ENCODE data around the gene NVL.
"Not testable (repeated sequence)": the region's sequence is repeated elsewhere in the genome, so short reads cannot be mapped to it uniquely, and the experiment has no call there.

The NVL gene

DNA sequence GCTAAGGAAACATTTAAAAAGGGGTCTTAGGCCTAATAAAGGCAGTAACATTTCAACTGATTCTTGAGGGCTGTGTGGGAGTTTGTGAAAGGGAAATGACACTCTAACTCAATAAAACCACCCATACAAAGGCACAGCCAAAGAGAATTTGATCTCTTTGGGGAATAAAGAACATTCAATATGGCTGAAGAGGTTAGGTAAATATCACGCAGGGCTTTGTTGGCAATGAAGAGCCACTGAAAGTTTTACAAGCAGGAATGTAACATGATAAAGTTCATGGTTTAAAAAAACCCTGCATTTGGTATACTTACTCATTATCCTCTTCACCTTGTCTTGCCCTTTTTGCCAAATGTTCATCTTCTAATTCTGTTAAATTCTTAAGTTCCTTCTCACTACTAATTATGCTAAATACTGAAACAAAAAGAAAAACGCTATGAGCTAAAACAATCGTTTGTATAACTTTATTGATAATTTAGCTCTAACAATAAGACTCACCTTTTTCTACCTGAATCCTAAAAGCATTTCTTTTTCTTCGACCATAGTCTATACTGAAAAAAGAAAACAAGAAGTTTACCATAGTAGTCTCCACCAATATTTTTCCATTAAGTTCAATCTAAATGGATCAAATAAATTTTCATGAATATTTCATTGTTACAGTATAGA is 12.5 kb downstream of the NVL start:
- H3K27ac ChIP-seq = peak overlapping the region; percentile 84

DNA sequence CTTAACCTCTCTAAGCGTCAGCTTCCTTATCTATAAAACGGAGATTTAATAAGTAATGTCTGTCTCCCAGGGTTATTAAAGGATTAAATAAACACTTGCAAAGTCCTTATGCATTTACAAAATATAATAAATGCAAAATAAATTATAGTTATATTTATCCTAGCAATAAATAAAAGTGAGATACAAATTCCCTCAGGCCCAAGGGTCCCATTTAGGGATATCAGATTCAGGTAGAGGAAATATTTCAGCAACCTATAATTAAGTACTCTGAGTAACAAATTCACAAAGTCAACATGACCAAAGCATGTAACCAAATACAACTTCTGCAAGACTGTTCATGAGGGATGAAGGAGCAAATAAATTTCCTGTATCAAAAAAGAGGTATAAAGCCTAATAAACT is 17.9 kb downstream of the NVL start:
- TF ChIP-seq ZFX (IDR thresholded peaks at IDR 0.05; ENCODE audit: borderline replicate concordance) = no peak
- TF ChIP-seq, protein P1, sequence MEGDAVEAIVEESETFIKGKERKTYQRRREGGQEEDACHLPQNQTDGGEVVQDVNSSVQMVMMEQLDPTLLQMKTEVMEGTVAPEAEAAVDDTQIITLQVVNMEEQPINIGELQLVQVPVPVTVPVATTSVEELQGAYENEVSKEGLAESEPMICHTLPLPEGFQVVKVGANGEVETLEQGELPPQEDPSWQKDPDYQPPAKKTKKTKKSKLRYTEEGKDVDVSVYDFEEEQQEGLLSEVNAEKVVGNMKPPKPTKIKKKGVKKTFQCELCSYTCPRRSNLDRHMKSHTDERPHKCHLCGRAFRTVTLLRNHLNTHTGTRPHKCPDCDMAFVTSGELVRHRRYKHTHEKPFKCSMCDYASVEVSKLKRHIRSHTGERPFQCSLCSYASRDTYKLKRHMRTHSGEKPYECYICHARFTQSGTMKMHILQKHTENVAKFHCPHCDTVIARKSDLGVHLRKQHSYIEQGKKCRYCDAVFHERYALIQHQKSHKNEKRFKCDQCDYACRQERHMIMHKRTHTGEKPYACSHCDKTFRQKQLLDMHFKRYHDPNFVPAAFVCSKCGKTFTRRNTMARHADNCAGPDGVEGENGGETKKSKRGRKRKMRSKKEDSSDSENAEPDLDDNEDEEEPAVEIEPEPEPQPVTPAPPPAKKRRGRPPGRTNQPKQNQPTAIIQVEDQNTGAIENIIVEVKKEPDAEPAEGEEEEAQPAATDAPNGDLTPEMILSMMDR (IDR thresholded peaks at IDR 0.05) = no peak

More for the DNA sequence above, 12.5 kb downstream of the NVL start:
- no peak for TF ChIP-seq ZFX (IDR thresholded peaks at IDR 0.05; ENCODE audit: borderline replicate concordance)
- TF ChIP-seq, protein P1 (IDR thresholded peaks at IDR 0.05) = no peak

DNA sequence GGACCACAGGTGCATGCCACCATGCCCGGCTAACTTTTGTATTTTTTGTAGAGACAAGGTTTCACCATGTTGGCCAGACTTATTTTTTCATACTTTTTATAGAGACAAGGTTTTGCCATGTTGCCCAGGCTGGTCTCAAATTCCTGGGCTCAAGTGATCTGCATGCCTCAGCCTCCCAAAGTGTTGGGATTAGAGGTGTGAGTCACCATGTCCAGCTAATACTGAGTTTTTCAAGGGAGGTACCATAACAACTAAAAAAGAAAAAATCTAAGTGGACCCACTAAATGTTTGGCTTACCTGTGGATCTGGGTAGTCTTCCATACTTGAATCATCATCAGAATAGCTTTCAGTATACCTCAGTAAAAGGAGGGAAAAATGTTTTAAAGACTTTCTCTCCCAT is 18.5 kb downstream of the NVL start:
- H3K27ac ChIP-seq = not testable (repeated sequence)

More for the DNA sequence above, 17.9 kb downstream of the NVL start:
- no peak overlapping the region; the same call in 1 of the 2 replicates for H3K27ac ChIP-seq

DNA sequence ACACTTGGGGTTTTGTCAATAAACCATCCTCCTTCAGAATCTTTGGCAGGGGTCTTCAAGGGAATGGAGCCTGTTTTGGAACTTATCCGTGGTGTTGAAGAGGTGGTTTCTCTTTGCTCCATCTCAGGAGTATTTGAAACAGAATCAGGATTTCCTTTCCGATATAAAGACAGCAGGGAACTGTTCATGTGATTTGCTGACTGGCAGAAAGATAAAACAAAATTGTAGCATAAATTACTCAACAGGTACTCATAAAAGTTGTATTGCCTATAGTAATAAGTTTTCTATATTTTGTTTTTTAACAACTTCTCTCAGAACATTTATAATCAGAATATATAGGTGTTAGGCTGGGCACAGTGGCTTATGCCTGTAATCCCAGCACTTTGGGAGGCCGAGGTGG is 21.9 kb downstream of the NVL start:
- no peak overlapping the region for H3K27ac ChIP-seq
- no peak for TF ChIP-seq ZFX (IDR thresholded peaks at IDR 0.05; ENCODE audit: borderline replicate concordance)
- TF ChIP-seq, protein P1 (IDR thresholded peaks at IDR 0.05) = no peak

DNA sequence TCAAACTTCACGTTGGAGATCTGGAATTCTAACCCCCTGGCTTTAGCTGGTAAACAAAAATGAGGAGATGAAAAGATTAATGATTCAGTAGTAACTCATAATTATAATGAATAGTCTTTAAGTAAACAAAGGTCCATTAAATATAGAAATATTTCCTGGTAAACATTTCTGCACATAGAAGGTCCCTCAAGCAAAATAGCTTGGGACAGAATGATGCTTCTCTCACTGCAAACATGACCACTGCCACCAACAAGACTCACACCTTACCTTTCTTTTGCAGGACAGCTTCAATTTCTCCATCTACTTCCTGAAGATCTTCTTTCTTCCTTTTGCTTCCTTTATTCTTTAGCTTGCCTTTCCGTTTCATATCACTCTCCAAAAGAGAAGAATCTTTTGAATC is 25.2 kb downstream of the NVL start:
- TF ChIP-seq, protein P1 (IDR thresholded peaks at IDR 0.05) = no peak
- no peak for TF ChIP-seq ZFX (IDR thresholded peaks at IDR 0.05; ENCODE audit: borderline replicate concordance)
- H3K27ac ChIP-seq = peak overlapping the region; percentile 67

DNA sequence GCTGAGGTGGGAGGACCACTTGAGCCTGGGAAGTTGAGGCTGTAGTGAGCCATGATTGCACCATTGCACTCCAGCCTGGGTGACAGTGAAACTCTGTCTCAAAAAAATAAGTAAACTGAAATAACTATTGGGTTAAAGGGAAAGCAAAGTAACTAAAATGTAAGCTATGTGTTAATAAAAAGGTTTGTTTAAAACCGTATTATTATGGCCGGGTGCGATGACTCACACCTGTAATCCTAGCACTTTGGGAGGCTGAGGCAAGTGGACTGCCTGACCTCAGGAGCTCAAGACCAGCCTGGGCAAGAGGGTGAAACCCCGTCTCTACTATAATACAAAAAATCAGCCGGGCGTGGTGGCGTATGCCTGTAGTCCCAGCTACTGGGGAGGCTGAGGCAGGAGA is 27.0 kb downstream of the NVL start:
- H3K27ac ChIP-seq = no peak overlapping the region

DNA sequence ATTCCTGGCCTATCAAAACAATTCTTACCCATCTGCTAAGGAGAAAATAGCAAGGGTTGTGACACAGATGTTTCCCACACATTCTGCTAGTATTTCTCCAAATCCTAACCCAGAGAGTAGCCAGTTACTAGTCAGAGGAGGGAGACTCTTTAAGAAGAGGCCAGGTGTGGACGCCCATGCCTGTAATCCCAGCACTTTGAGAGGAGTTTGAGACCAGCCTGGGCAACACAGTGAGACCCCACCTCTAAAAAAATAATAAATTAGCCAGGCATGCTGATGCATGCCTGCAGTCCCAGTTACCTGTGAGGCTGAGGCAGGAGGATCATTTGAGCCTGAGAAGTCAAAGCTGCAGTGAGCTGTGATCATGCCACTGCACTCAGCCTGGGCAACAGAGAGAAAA is 28.6 kb downstream of the NVL start:
- TF ChIP-seq, protein P1 (IDR thresholded peaks at IDR 0.05) = no peak
- no peak for TF ChIP-seq ZFX (IDR thresholded peaks at IDR 0.05; ENCODE audit: borderline replicate concordance)
- H3K27ac ChIP-seq = no peak overlapping the region

More for the DNA sequence above, 27.0 kb downstream of the NVL start:
- TF ChIP-seq, protein P1 (IDR thresholded peaks at IDR 0.05) = no peak
- TF ChIP-seq ZFX (IDR thresholded peaks at IDR 0.05; ENCODE audit: borderline replicate concordance) = no peak

DNA sequence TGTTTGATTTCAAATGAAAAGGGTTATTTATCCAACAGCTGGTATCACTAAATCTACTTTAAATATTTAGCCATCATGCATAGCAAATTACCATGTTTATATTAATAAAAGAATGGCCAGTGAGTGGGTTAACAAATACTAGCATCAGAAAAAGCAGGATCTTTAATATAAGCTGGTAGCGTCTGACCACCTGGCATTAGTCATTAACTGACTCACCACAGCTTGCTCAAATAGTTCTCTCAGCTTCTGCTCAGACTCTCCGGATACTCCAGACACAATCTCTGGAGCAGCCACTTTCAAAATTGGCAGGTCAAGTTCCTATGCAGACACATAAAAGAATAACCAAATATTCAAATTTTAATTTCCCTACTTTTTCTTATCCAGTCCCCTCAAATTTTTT is 29.6 kb downstream of the NVL start:
- H3K27ac ChIP-seq = peak overlapping the region; percentile 6
- TF ChIP-seq ZFX (IDR thresholded peaks at IDR 0.05; ENCODE audit: borderline replicate concordance) = no peak
- TF ChIP-seq, protein P1 (IDR thresholded peaks at IDR 0.05) = no peak
